Muscle of leg (tissue), 11 donors: ENCODE results near the gene GRID2. TPM values are rescaled to one million over a fixed set of nuclear protein-coding genes. Genes with fewer than 3 reads are reported as not detected.

Source experiments
- DNase-seq: peaks from one replicate; pipeline ENCODE4 v3.0.0; 2013
- H3K27ac ChIP-seq: one replicate; pipeline ENCODE4 v1.5.1; 2013; ENCODE audit warnings: mild to moderate bottlenecking, low read length, control low read depth
- H3K27me3 ChIP-seq: one replicate; pipeline ENCODE4 v1.6.1; 2013; ENCODE audit warnings: low read length; ENCODE audit not compliant: control insufficient read depth, insufficient read depth
- H3K36me3 ChIP-seq: one replicate; pipeline ENCODE4 v1.6.1; 2013; ENCODE audit warnings: low read length; ENCODE audit not compliant: control insufficient read depth, insufficient read depth
- H3K4me1 ChIP-seq: one replicate; pipeline ENCODE4 v1.6.1; 2013; ENCODE audit warnings: low read length; ENCODE audit not compliant: control insufficient read depth, insufficient read depth
- H3K4me3 ChIP-seq: one replicate; pipeline ENCODE4 v1.5.1; 2013; ENCODE audit warnings: low read length, control low read depth
- H3K9me3 ChIP-seq: replicated peaks from 2 replicates; pipeline ENCODE4 v1.6.1; 2013; ENCODE audit warnings: low read depth, low read length; ENCODE audit not compliant: control insufficient read depth
- WGBS: methylation state at CpG from one replicate; pipeline ENCODE4 v1.1.5; 2013; ENCODE audit warnings: missing lambda C conversion rate; ENCODE audit not compliant: insufficient coverage; 5-methylcytosine and 5-hydroxymethylcytosine counted together
- polyA plus RNA-seq, 8 donors: library from polyadenylated mRNA; unstranded; fragments of 120-200 nt; gene quantifications; one replicate each; pipeline versions ENCODE4 v1.2.1 to v1.2.3, GENCODE V29; 2013; ENCODE audit warnings: inconsistent platforms in 1 of 8, low replicate concordance in 1 of 8; ENCODE audit not compliant: insufficient read length in 8 of 8, insufficient read depth in 1 of 8
- total RNA-seq: library from RNA; stranded (reverse); fragments of 120-200 nt; gene quantifications from one replicate; pipeline ENCODE4 v1.2.4, GENCODE V29; 2013

The GRID2 gene
- total and polyA plus RNA-seq, 9 donors = 0.29 to 1.4 (median 0.60) TPM

DNA sequence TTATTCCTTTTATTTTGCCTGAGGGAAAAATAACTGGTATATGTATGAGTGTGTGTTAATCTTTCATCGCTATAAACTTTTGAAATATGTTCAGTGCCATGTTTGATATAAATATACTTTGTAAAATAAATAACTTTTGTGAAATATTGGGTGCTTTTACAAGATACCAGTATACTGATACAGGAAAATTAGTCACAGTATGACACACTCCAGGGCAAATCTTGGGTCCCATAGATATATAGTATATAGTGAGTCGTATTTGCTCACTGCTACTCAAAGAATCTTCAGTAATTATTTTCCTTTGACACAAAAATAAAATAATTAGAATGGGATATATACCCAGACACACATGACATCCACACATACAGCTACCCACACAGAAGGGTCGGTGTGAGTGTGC is 472.3 kb downstream of the GRID2 start:
- H3K27ac ChIP-seq = no peak overlapping the region
- WGBS = no CpG with 5 or more reads among the region's 3 CpGs

DNA sequence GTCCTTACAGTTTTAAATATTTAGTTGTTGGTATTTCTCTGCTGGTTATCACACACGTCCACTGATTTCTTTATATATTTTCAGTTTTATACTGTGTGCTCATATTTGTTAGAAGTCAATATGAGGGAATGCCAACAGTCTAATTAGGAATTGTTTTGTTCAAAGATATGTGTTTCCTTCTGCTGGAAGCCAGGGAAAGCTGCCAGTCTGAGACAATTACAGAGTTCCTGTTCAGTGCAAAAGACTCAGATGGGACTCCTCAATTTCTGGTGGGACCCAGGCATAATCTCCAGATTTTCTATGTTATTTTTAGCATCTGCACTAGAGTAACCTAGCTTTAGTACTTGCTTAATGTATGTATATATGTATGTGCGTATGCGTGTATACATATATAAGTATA is 486.0 kb downstream of the GRID2 start:
- Histone ChIP-seq H3K4me3 (no peak overlapping the region), H3K9me3 (no peaks in the 10 kb centered on the region), H3K4me1 (no peaks in the 10 kb centered on the region), H3K27ac (no peak overlapping the region), H3K36me3 (no peaks in the 10 kb centered on the region), H3K27me3 (no peaks in the 10 kb centered on the region)
- peak; percentile 11 for DNase-seq
- no CpG with 5 or more reads among the region's 3 CpGs for WGBS

More for the DNA sequence above, 472.3 kb downstream of the GRID2 start:
- H3K36me3 ChIP-seq = no peaks in the 10 kb centered on the region
- H3K9me3 ChIP-seq = no peaks in the 10 kb centered on the region
- H3K27me3 ChIP-seq = no peaks in the 10 kb centered on the region
- H3K4me3 ChIP-seq = no peak overlapping the region
- no peaks in the 10 kb centered on the region for H3K4me1 ChIP-seq
- no peak for DNase-seq

GRCh38 chr4:92791871-92792440 is 488.2 kb downstream of the GRID2 start:
- Histone ChIP-seq H3K36me3 (no peaks in the 10 kb centered on the region), H3K4me3 (no peak overlapping the region), H3K27ac (no peak overlapping the region), H3K9me3 (no peaks in the 10 kb centered on the region), H3K4me1 (no peaks in the 10 kb centered on the region), H3K27me3 (no peaks in the 10 kb centered on the region)
- 20% methylated on average over 2 of the region's 4 CpGs for WGBS
- DNase-seq = peak; percentile 80

- Histone ChIP-seq H3K9me3 (no peaks in the 10 kb centered on the region), H3K4me1 (no peaks in the 10 kb centered on the region), H3K27ac (no peak overlapping the region), H3K36me3 (no peaks in the 10 kb centered on the region), H3K27me3 (no peaks in the 10 kb centered on the region), H3K4me3 (no peak overlapping the region)
- no peak for DNase-seq
- no CpG with 5 or more reads among the region's 2 CpGs for WGBS
Measured at GRCh38 chr4:92809381-92809780, 505.6 kb downstream of the GRID2 start.

DNA sequence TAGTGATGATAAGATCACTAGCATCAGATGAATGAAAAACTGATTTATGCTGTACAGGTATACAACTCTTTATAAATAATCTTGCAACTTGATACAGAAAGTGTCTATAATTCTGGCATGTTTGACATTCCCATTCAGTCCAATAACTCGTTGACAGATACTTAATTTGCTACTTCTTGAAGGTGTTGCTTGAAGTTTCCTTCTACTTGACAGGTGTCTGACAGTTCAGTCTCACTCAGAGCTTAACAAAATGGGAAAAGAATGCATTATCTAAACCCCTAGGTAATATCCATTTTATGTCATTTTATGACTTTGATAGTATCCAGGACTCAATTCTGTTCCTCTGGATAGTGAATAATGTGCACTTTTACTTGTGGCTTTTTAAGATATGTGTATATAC is 508.9 kb downstream of the GRID2 start:
- Histone ChIP-seq H3K4me1 (no peaks in the 10 kb centered on the region), H3K9me3 (no peaks in the 10 kb centered on the region), H3K4me3 (no peak overlapping the region), H3K36me3 (no peaks in the 10 kb centered on the region), H3K27ac (no peak overlapping the region), H3K27me3 (no peaks in the 10 kb centered on the region)
- DNase-seq = no peak
- no CpG with 5 or more reads among the region's 1 CpG for WGBS

DNA sequence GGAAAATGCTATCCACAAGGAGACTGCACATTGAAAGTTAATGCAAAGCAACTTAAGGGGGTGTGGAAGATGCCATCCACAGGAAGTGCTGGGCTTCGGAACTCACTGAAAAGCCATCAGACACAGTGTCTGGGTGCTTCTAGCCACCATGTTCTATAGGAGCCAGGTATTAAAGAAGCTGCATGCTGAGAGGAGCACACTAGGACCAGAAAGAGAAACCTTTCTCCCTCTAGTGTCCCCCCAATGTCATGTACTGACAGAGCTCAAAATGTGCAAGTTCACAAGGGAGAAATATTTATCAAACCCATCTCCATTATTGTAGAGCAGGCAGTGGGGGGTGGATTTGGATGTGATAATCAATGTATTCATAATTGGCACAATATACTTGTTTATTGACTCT is 510.9 kb downstream of the GRID2 start:
- Histone ChIP-seq H3K4me3 (no peak overlapping the region), H3K9me3 (no peaks in the 10 kb centered on the region), H3K27ac (no peak overlapping the region), H3K4me1 (no peaks in the 10 kb centered on the region), H3K36me3 (no peaks in the 10 kb centered on the region), H3K27me3 (no peaks in the 10 kb centered on the region)
- DNase-seq = no peak
- 80% methylated on average over 1 of the region's 1 CpG for WGBS

GRCh38 chr4:92825256-92825655 is 521.5 kb downstream of the GRID2 start:
- WGBS = 70% methylated on average over 3 of the region's 3 CpGs
- H3K27ac ChIP-seq = no peak overlapping the region
- H3K4me1 ChIP-seq = no peaks in the 10 kb centered on the region
- H3K9me3 ChIP-seq = no peaks in the 10 kb centered on the region
- H3K36me3 ChIP-seq = no peaks in the 10 kb centered on the region
- DNase-seq = peak; percentile 2
- H3K27me3 ChIP-seq = no peaks in the 10 kb centered on the region
- no peak overlapping the region for H3K4me3 ChIP-seq

DNA sequence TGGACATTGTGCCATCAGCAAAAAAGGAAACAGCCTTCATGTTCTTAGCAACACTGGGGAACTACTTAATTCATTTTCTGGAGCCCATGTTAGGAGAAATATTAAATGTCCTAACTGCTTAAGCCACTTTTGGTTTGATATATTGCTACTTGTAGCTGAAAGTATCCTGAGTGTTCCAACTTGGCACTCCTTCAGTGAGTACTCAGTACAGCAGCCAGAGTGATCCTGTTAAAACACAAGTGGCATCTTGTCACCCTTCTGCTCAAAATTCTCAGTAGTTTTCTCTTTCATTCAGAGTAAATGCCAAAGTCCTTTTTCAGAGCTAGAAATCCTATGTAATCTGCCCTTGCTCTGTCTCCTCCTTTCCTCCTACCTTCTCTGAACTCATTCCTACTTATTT is 522.0 kb downstream of the GRID2 start:
- H3K4me3 ChIP-seq = no peak overlapping the region
- DNase-seq = peak; percentile 5
- H3K27ac ChIP-seq = no peak overlapping the region
- H3K36me3 ChIP-seq = no peaks in the 10 kb centered on the region
- no peaks in the 10 kb centered on the region for H3K9me3 ChIP-seq
- H3K27me3 ChIP-seq = no peaks in the 10 kb centered on the region
- H3K4me1 ChIP-seq = no peaks in the 10 kb centered on the region

- Histone ChIP-seq H3K9me3 (no peaks in the 10 kb centered on the region), H3K27me3 (no peaks in the 10 kb centered on the region), H3K4me3 (no peak overlapping the region), H3K27ac (no peak overlapping the region), H3K36me3 (no peaks in the 10 kb centered on the region), H3K4me1 (no peaks in the 10 kb centered on the region)
- no peak for DNase-seq
Measured at GRCh38 chr4:92830771-92831170, 527.0 kb downstream of the GRID2 start.

GRCh38 chr4:92840880-92841279 is 537.1 kb downstream of the GRID2 start:
- no peaks in the 10 kb centered on the region for H3K27me3 ChIP-seq
- H3K4me3 ChIP-seq = no peak overlapping the region
- H3K4me1 ChIP-seq = no peaks in the 10 kb centered on the region
- H3K27ac ChIP-seq = no peak overlapping the region
- no peak for DNase-seq
- H3K9me3 ChIP-seq = no peaks in the 10 kb centered on the region
- H3K36me3 ChIP-seq = no peaks in the 10 kb centered on the region

DNA sequence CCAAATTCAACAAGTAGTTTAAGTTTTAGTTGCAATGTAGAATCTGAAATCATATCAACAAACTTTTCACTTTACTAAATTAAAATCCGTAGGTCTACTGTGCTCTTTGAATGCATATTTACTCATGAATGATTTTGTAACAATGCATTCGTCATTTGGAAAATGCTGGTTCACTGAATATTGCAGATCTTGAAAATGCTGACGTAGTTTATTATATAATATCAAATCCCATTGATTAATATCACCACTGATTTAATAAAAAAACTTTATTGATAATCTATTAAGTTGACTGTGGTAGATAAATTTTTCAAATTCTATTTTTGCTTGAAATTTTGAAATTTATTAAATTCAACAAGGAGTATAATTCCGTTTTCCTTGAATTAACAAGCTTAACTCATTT is 540.0 kb downstream of the GRID2 start:
- Histone ChIP-seq H3K27ac (no peak overlapping the region), H3K4me3 (no peak overlapping the region), H3K4me1 (no peaks in the 10 kb centered on the region), H3K27me3 (no peaks in the 10 kb centered on the region), H3K9me3 (no peaks in the 10 kb centered on the region), H3K36me3 (no peaks in the 10 kb centered on the region)
- no CpG with 5 or more reads among the region's 4 CpGs for WGBS
- no peak for DNase-seq
